ENCODE results near the gene ANKRD18B.
"Not testable (repeated sequence)": the region's sequence is repeated elsewhere in the genome, so short reads cannot be mapped to it uniquely, and the experiment has no call there.

DNA sequence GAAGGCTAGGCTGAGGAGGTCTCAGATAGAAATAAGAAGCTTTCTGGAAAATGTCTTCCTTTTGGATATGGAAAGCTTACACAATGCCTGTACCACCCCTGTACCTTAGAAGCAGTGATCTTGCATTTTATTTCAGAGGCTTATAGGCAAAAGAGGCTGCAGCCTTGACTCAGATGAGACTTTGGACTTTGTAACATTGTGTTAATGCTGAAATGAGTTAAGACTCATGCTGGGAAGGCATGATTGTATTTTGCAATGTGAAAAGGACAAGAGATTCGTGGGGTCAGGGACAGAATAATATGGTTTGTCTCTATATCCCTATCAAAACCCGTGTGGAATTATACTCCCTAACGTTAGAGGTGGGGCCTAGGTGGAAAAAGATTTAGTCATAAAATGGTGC is 53.7 kb downstream of the ANKRD18B start:
- not testable (repeated sequence) for TF ChIP-seq CTCF (IDR thresholded peaks at IDR 0.05; ENCODE audit: insufficient read depth, low read length); GABPA (IDR thresholded peaks at IDR 0.05; ENCODE audit: low read depth)
